ENCODE results near the gene SLC9A3.

SLC9A3 gene

DNA sequence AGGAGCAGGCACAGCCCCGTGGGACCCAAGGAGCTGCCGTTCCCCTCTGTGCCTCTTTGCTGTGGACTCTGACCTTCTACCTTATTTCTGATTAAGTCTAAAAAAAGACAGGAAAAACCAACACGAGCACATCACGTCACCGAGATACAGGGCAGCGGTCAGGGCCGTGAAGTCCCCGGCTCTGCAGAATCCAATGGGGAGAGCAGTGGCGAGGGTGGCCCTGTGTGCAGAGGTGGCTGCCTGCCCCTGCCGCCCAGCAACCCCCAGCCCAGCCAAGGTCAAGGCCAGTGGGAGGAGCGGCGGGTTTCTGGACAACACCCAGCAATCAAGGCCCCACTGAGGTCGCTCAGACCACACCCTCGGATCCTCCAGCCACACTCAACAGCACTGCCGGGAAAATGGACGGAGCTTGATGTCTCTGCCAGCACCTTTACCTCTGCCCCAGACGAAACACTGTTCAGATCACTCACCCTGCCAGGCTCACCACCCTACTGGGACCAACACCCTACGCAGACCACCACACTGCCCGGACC lies 32.7 kb upstream of the SLC9A3 start:
- in situ Hi-C loops (cut with HindIII; ENCODE audit: low sequenced_read_pairs) = no loop called here

DNA sequence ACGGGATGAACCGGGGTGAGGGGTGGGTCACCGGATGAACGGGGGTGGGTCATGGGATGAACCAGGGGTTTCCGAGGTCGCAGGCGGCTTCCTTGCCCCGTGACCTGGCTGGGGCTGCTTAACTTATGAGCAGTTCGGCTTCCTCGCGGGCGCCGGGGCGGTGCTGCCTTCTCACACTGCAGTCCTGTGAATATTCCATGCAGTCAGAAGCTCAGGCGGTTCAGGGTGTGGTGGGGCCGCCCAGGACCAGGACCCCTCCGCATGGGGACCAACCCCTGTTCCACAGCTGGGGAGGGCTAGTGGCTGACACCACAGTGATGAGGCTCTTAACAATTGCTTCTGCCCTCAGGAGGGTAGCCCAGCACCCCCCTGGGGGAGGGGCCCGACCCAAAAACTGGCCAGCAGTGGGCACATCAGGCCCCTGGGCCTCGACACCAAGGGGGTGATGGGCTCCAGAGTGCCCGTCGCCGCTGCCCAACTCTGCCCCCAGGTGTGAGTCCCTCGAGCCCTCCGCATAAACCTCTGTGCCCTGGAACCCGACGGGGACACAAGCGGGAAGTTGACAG lies 30.9 kb upstream of the SLC9A3 start:
- TF ChIP-seq, protein P1, sequence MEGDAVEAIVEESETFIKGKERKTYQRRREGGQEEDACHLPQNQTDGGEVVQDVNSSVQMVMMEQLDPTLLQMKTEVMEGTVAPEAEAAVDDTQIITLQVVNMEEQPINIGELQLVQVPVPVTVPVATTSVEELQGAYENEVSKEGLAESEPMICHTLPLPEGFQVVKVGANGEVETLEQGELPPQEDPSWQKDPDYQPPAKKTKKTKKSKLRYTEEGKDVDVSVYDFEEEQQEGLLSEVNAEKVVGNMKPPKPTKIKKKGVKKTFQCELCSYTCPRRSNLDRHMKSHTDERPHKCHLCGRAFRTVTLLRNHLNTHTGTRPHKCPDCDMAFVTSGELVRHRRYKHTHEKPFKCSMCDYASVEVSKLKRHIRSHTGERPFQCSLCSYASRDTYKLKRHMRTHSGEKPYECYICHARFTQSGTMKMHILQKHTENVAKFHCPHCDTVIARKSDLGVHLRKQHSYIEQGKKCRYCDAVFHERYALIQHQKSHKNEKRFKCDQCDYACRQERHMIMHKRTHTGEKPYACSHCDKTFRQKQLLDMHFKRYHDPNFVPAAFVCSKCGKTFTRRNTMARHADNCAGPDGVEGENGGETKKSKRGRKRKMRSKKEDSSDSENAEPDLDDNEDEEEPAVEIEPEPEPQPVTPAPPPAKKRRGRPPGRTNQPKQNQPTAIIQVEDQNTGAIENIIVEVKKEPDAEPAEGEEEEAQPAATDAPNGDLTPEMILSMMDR (IDR thresholded peaks at IDR 0.05; ENCODE audit: low read depth, low read length, missing control alignments) = no peak
- in situ Hi-C loops (cut with HindIII; ENCODE audit: low sequenced_read_pairs) = no loop called here

More for the DNA sequence above, 32.7 kb upstream of the SLC9A3 start:
- DNase-seq (ENCODE audit: low read depth) = no peak
- TF ChIP-seq, protein P1 (IDR thresholded peaks at IDR 0.05; ENCODE audit: low read depth, low read length, missing control alignments) = no peak
- H3K4me3 ChIP-seq (ENCODE audit: low read depth, low read length) = no peak overlapping the region

DNA sequence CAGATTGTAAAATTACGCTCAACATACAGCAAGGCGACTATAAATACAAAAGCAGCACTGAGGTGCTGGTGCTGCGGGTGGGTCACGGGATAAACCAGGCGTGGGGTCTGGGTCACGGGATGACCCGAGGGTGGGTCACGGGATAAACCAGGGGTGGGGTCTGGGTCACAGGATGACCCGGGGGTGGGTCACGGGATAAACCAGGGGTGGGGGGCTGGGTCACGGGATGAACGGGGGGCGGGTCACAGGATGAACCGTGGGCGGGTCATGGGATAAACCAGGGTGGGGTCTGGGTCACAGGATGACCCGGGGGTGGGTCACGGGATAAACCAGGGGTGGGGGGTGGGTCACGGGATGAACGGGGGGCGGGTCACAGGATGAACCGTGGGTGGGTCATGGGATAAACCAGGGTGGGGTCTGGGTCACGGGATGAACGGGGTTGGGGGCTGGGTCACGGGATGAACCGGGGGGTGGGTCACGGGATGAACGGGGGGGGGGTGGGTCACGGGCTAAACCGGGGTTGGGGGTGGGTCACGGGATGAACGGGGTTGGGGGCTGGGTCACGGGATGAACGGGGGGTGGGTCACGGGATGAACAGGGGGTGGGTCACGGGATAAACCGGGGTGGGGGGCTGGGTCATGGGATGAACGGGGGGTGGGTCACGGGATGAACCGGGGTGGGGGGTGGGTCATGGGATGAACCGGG lies 30.2 kb upstream of the SLC9A3 start:
- in situ Hi-C loops (cut with HindIII; ENCODE audit: low sequenced_read_pairs) = no loop called here
- no peak for DNase-seq (ENCODE audit: low read depth)
- H3K4me3 ChIP-seq (ENCODE audit: low read depth, low read length) = no peak overlapping the region
- TF ChIP-seq, protein P1 (IDR thresholded peaks at IDR 0.05; ENCODE audit: low read depth, low read length, missing control alignments) = no peak

More for the DNA sequence above, 30.9 kb upstream of the SLC9A3 start:
- no peak overlapping the region for H3K4me3 ChIP-seq (ENCODE audit: low read depth, low read length)
- no peak for DNase-seq (ENCODE audit: low read depth)

DNA sequence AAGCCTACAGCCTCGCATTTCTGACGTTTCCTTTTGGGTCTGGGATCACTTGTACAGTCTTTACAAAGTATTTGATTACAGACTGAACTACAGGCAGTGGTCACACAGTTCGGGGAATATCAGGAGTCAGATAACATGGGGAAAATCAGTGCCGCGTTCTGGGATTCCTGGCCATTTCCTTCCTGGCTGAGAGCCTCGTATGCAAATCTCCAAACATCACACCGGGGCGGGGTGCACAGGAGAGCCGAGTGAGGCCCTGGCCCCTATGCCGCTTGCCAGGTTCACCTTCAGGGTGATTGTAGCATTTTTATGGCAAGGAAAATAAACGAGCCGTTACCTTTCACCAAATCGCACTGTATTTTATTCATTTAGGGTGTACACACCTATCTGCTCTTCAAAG lies 29.6 kb upstream of the SLC9A3 start:
- TF ChIP-seq, protein P1 (IDR thresholded peaks at IDR 0.05; ENCODE audit: low read depth, low read length, missing control alignments) = no peak
- no peak overlapping the region for H3K4me3 ChIP-seq (ENCODE audit: low read depth, low read length)
- no peak for DNase-seq (ENCODE audit: low read depth)
- in situ Hi-C loops (cut with HindIII; ENCODE audit: low sequenced_read_pairs) = no loop called here

DNA sequence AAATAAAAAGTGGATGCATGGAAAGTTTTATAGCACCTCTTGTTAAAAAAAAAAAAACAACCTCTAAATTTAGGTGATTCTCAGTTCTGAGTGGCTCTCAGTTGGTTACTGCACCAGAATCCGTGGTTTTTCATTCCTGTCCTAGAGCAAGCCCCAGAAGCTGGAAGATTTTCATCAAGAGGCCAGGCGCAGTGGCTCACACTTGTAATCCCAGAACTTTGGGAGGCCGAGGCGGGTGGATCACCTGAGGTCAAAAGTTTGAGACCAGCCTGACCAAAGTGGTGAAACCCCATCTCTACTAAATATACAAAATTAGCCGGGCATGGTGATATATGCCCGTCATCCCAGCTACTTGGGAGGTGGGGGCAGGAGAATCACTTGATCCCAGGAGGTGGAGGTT lies 27.2 kb upstream of the SLC9A3 start:
- in situ Hi-C loops (cut with HindIII; ENCODE audit: low sequenced_read_pairs) = no loop called here
- H3K4me3 ChIP-seq (ENCODE audit: low read depth, low read length) = no peak overlapping the region
- TF ChIP-seq, protein P1 (IDR thresholded peaks at IDR 0.05; ENCODE audit: low read depth, low read length, missing control alignments) = no peak
- no peak for DNase-seq (ENCODE audit: low read depth)

DNA sequence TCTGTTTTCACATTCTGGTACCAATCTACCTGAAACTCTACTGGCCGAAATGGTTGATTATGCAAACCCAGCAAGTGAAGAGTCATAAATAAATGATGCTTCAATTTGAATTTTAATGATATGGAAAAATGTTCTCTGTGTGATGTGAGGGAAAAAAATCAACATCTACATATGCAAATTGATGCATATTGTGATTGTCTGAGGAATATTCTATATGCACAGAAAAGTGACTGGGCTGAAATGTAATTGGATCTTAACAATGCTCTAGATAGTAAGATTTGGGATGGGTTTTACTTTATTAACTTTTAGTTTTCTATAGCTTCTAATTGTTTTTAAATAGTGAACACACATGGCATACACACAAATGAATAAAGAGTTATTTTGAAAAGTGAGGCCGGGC lies 25.0 kb upstream of the SLC9A3 start:
- in situ Hi-C loops (cut with HindIII; ENCODE audit: low sequenced_read_pairs) = no loop called here
- no peak overlapping the region for H3K4me3 ChIP-seq (ENCODE audit: low read depth, low read length)
- DNase-seq (ENCODE audit: low read depth) = no peak
- TF ChIP-seq, protein P1 (IDR thresholded peaks at IDR 0.05; ENCODE audit: low read depth, low read length, missing control alignments) = no peak

Data from astrocyte of the cerebellum (primary cell).